ENCODE measurements around the gene WDR54.

The WDR54 gene

DNA sequence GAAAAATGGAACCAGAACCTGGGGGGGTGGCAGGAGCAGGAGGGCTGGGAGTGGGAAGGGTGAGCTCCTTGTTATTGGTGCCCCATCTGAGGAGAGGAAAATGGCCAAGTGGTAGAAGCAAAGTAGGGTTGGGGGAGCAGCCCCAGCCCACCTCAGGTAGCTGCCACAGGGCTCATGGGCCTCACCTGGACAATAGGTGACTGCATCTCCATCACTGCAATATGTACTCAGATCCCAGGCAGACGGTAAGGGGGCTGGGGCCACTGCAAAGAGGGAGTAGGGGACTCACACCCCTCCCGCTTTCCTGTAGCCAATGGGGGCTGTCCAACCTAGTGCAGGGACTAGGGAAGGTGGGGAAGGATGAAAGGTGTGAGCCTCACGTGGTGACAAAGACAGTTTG is 4.3 kb upstream of the WDR54 start:
- CTCF ChIA-PET = no interaction called here
- Histone ChIP-seq H3K27ac (ENCODE audit: extremely low read depth, low read depth, low read length) (no peak overlapping the region), H3K9me3 (ENCODE audit: control insufficient read depth, insufficient read depth, low read depth, low read length) (no peaks in the 10 kb centered on the region), H3K36me3 (ENCODE audit: control insufficient read depth in 2 of 2, insufficient read depth in 1 of 2, low read length in 2 of 2) (no peaks in the 10 kb centered on the region), H3K4me1 (ENCODE audit: control insufficient read depth, insufficient read depth, low read length) (no peaks in the 10 kb centered on the region; the same call in 1 of the 2 replicates), H3K4me3 (ENCODE audit: low read depth, low read length) (no peak overlapping the region)
- TF ChIP-seq ZNF214 (tag by site-specific recombination; IDR thresholded peaks at IDR 0.05; ENCODE audit: borderline replicate concordance) (no peak), ZNF174 (tag by site-specific recombination; IDR thresholded peaks at IDR 0.05) (no peak), ZNF555 (tag by site-specific recombination; conservative IDR thresholded peaks at IDR 0.05) (no peak), ZNF776 (tag by site-specific recombination; IDR thresholded peaks at IDR 0.05; ENCODE audit: borderline replicate concordance) (no peak), MEIS1 (CRISPR knock-in tag; IDR thresholded peaks at IDR 0.05; ENCODE audit: borderline replicate concordance) (no peak), PRDM10 (tag by site-specific recombination; IDR thresholded peaks at IDR 0.05) (0 out of 2 replicates have a peak, but pooled peaks have one; percentile 19)
- POLR2A ChIA-PET = no interaction called here

DNA sequence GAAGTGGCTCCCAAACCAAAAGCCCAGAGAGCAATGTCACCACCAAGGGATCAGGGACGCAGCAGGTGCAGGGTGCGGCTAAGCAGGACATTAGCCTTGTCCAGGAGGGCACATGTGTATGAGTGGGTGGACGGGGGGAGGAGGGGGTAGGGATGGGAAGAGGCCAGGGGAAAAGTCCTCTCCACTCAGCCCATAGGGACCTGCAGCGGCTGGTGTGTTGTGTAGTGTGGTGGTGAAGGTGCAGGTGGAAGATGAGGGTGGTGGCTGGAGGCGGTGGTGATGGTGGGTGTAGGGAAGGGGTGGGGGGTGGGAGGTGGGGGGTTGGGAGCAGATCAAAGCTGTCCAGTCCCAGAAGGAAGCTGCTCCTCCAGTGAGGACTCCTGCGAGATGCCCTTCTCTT is 3.8 kb upstream of the WDR54 start:
- Histone ChIP-seq H3K36me3 (ENCODE audit: control insufficient read depth in 2 of 2, insufficient read depth in 1 of 2, low read length in 2 of 2) (no peaks in the 10 kb centered on the region; a peak in 1 of 3 replicates), H3K27ac (ENCODE audit: extremely low read depth, low read depth, low read length) (no peak overlapping the region), H3K4me3 (ENCODE audit: low read depth, low read length) (no peak overlapping the region), H3K4me1 (ENCODE audit: control insufficient read depth, insufficient read depth, low read length) (no peaks in the 10 kb centered on the region; the same call in 1 of the 2 replicates), H3K9me3 (ENCODE audit: control insufficient read depth, insufficient read depth, low read depth, low read length) (no peaks in the 10 kb centered on the region)
- POLR2A ChIA-PET = no interaction called here
- TF ChIP-seq ZNF677 (tag by site-specific recombination; IDR thresholded peaks at IDR 0.05) = no peak
- CTCF ChIA-PET = interaction anchor here (0.8 kb wide), 1 partner anchor 303 kb away, joined by 8 read pairs; no protein-coding TSS in a partner anchor

DNA sequence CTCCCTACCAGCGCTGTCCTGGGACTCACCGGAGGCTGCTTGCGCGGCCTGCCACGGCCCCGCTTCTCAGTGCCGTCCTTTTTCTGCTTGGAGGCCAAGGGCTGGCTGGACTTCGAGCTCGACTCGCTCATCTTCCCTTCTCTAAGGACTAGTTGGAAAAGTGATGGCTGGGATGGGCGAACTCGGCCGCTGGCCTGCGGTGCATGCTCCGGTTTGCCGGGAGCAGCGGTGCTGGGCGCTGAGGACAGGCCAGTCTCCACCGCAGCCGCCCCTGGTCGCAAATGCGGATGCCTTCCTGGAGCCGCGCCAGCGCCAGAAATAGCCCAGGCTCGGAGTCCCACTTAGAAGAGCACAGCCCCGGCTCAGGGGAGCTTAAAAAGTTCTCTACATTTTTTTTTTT is 3.2 kb upstream of the WDR54 start:
- POLR2A ChIA-PET = no interaction called here
- TF ChIP-seq ZNF48 (tag by site-specific recombination; IDR thresholded peaks at IDR 0.05) = no peak
- Histone ChIP-seq H3K4me1 (ENCODE audit: control insufficient read depth, insufficient read depth, low read length) (no peaks in the 10 kb centered on the region; the same call in 1 of the 2 replicates), H3K36me3 (ENCODE audit: control insufficient read depth in 2 of 2, insufficient read depth in 1 of 2, low read length in 2 of 2) (peaks cover 0 to under 1% of the 10 kb centered on the region in 2 experiments; a peak in 1 of 3 replicates), H3K27ac (ENCODE audit: extremely low read depth, low read depth, low read length) (no peak overlapping the region), H3K4me3 (ENCODE audit: low read depth, low read length) (no peak overlapping the region), H3K9me3 (ENCODE audit: control insufficient read depth, insufficient read depth, low read depth, low read length) (no peaks in the 10 kb centered on the region)
- CTCF ChIA-PET = interaction anchor here (0.6 to 0.8 kb wide), 2 partner anchors 66 to 304 kb away, joined by 3 to 8 read pairs; no protein-coding TSS in a partner anchor

GRCh38 chr2:74419345-74419744 is 2.2 kb upstream of the WDR54 start:
- Histone ChIP-seq H3K4me3 (ENCODE audit: low read depth, low read length) (no peak overlapping the region), H3K4me1 (ENCODE audit: control insufficient read depth, insufficient read depth, low read length) (no peaks in the 10 kb centered on the region; the same call in 1 of the 2 replicates), H3K9me3 (ENCODE audit: control insufficient read depth, insufficient read depth, low read depth, low read length) (no peaks in the 10 kb centered on the region), H3K36me3 (ENCODE audit: control insufficient read depth in 2 of 2, insufficient read depth in 1 of 2, low read length in 2 of 2) (peaks cover 4 to 7% of the 10 kb centered on the region in 2 experiments; a peak in 2 of 3 replicates), H3K27ac (ENCODE audit: extremely low read depth, low read depth, low read length) (no peak overlapping the region)
- POLR2A ChIA-PET = no interaction called here
- CTCF ChIA-PET = interaction anchor here (1.5 kb wide), 1 partner anchor 19 kb away, joined by 5 read pairs; no protein-coding TSS in a partner anchor
- no peak for TF ChIP-seq ZNF76 (tag by site-specific recombination; IDR thresholded peaks at IDR 0.05; ENCODE audit: borderline replicate concordance, low read depth)
- no peak for TF ChIP-seq ZNF747 (tag by site-specific recombination; IDR thresholded peaks at IDR 0.05)
- no peak for TF ChIP-seq ZSCAN4 (tag by site-specific recombination; IDR thresholded peaks at IDR 0.05)
- no peak for TF ChIP-seq ZBTB17 (tag by site-specific recombination; IDR thresholded peaks at IDR 0.05)
- no peak for TF ChIP-seq ZNF660 (tag by site-specific recombination; IDR thresholded peaks at IDR 0.05)
- no peak for TF ChIP-seq ZFP69B (tag by site-specific recombination; IDR thresholded peaks at IDR 0.05)
- no peak for TF ChIP-seq ZFHX2 (tag by site-specific recombination; conservative IDR thresholded peaks at IDR 0.05)
- TF ChIP-seq ZNF664 (tag by site-specific recombination; IDR thresholded peaks at IDR 0.05) = no peak
- TF ChIP-seq, protein P1, sequence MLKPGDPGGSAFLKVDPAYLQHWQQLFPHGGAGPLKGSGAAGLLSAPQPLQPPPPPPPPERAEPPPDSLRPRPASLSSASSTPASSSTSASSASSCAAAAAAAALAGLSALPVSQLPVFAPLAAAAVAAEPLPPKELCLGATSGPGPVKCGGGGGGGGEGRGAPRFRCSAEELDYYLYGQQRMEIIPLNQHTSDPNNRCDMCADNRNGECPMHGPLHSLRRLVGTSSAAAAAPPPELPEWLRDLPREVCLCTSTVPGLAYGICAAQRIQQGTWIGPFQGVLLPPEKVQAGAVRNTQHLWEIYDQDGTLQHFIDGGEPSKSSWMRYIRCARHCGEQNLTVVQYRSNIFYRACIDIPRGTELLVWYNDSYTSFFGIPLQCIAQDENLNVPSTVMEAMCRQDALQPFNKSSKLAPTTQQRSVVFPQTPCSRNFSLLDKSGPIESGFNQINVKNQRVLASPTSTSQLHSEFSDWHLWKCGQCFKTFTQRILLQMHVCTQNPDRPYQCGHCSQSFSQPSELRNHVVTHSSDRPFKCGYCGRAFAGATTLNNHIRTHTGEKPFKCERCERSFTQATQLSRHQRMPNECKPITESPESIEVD (tag by site-specific recombination; IDR thresholded peaks at IDR 0.05) = no peak
